Endothelial cell (in vitro differentiated cells): ENCODE results near the gene TBC1D16. TPM values are rescaled to one million over a fixed set of nuclear protein-coding genes. Genes with fewer than 3 reads are reported as not detected.
A peak's percentile ranks its signal among the peaks of the same experiment; 100 is the strongest.

Experiments
- DNase-seq: peaks from one replicate; pipeline ENCODE4 v3.0.0; 2021; ENCODE audit warnings: low spot score
- H3K27ac Mint-ChIP-seq: one replicate; pipeline ENCODE4 v1.8.0; 2021; ENCODE audit warnings: mixed read lengths, inconsistent platforms; ENCODE audit not compliant: unreplicated experiment
- H3K27me3 Mint-ChIP-seq: one replicate; pipeline ENCODE4 v1.8.0; 2021; ENCODE audit warnings: mild to moderate bottlenecking, moderate library complexity, mixed read lengths, inconsistent platforms; ENCODE audit not compliant: unreplicated experiment
- H3K36me3 Mint-ChIP-seq: one replicate; pipeline ENCODE4 v1.8.0; 2021; ENCODE audit warnings: mild to moderate bottlenecking, low read depth, mixed read lengths, inconsistent platforms; ENCODE audit not compliant: unreplicated experiment
- H3K4me1 Mint-ChIP-seq: one replicate; pipeline ENCODE4 v1.8.0; 2021; ENCODE audit warnings: mild to moderate bottlenecking, mixed read lengths, inconsistent platforms; ENCODE audit not compliant: unreplicated experiment
- H3K4me3 Mint-ChIP-seq: one replicate; pipeline ENCODE4 v1.8.0; 2021; ENCODE audit warnings: mild to moderate bottlenecking, mixed read lengths, inconsistent platforms; ENCODE audit not compliant: unreplicated experiment
- H3K9me3 Mint-ChIP-seq: one replicate; pipeline ENCODE4 v1.8.0; 2021; ENCODE audit warnings: mixed read lengths, inconsistent platforms; ENCODE audit not compliant: unreplicated experiment
- CTCF ChIP-seq: fragments of 200-600 bp; sonication (generic); IDR thresholded peaks from one replicate; pipeline ENCODE4 v1.5.0; 2021; ENCODE audit warnings: antibody characterized with exemption; ENCODE audit not compliant: unreplicated experiment
- long read RNA-seq: library from polyadenylated mRNA; unstranded; transcript quantifications from one replicate; pipeline ENCODE4 v2.0.0, GENCODE V29; 2020; ENCODE audit not compliant: unreplicated experiment
- total RNA-seq: library from RNA; stranded (reverse); fragmentation: NEBNext Ultra II Directional; extraction: Animal tissue kit (Norgen Biotek cat#: 25700); gene quantifications from one replicate; pipeline ENCODE4 v1.2.1, GENCODE V29; 2021; ENCODE audit not compliant: unreplicated experiment

The TBC1D16 gene
- 126 TPM for total RNA-seq
- long read RNA-seq, full-length matches to known transcripts = 3 of 20 reads
- long read RNA-seq, partial matches to known transcripts = 6 of 20 reads
- long read RNA-seq, other reads (novel, unspliced or antisense) = 11 of 20 reads

- Mint-ChIP-seq H3K9me3 (no peaks in the 10 kb centered on the region), H3K27ac (peak within 1 kb of the TSS; percentile 99), H3K4me3 (peak within 1 kb of the TSS; percentile 99), H3K4me1 (peaks cover 57% of the 10 kb centered on the region), H3K27me3 (peaks cover 12% of the 10 kb centered on the region), H3K36me3 (peaks cover 13% of the 10 kb centered on the region)
- no peak for DNase-seq
- no peak for TF ChIP-seq CTCF
These were observed at the start of gene TBC1D16 for GRCh38 chr17:80035687-80035936. Gene TBC1D16, minus strand, starts transcription at chr17:80035872. Its CDS starts 22,325 bp downstream, at chr17:80013547.

GRCh38 chr17:80084773-80085172, 49.1 kb upstream of the TBC1D16 start:
- Mint-ChIP-seq H3K36me3 (no peaks in the 10 kb centered on the region), H3K27me3 (peaks cover 3% of the 10 kb centered on the region), H3K27ac (no peak overlapping the region), H3K4me3 (no peak overlapping the region), H3K4me1 (peaks cover 9% of the 10 kb centered on the region), H3K9me3 (no peaks in the 10 kb centered on the region)
- DNase-seq = no peak
- no peak for TF ChIP-seq CTCF

- peaks cover 3% of the 10 kb centered on the region for H3K27me3 Mint-ChIP-seq
- H3K4me3 Mint-ChIP-seq = no peak overlapping the region
- DNase-seq = no peak
- no peak for TF ChIP-seq CTCF
- H3K4me1 Mint-ChIP-seq = peaks cover 9% of the 10 kb centered on the region
- H3K36me3 Mint-ChIP-seq = no peaks in the 10 kb centered on the region
- H3K9me3 Mint-ChIP-seq = no peaks in the 10 kb centered on the region
- H3K27ac Mint-ChIP-seq = no peak overlapping the region
These were observed 47.5 kb upstream of the TBC1D16 start for GRCh38 chr17:80083136-80083661.

GRCh38 chr17:80082403-80083135, 46.9 kb upstream of the TBC1D16 start:
- Mint-ChIP-seq H3K27me3 (peaks cover 3% of the 10 kb centered on the region), H3K4me3 (no peak overlapping the region), H3K36me3 (no peaks in the 10 kb centered on the region), H3K4me1 (peaks cover 9% of the 10 kb centered on the region), H3K27ac (no peak overlapping the region), H3K9me3 (no peaks in the 10 kb centered on the region)
- peak; percentile 75 for DNase-seq
- TF ChIP-seq CTCF = peak; percentile 71

GRCh38 chr17:80081596-80081995, 45.9 kb upstream of the TBC1D16 start:
- Mint-ChIP-seq H3K4me1 (peaks cover 9% of the 10 kb centered on the region), H3K27me3 (peaks cover 3% of the 10 kb centered on the region), H3K4me3 (no peak overlapping the region), H3K27ac (no peak overlapping the region), H3K9me3 (no peaks in the 10 kb centered on the region), H3K36me3 (no peaks in the 10 kb centered on the region)
- no peak for DNase-seq
- TF ChIP-seq CTCF = no peak
